ENCODE results near the gene CTTNBP2.

Gene CTTNBP2

GRCh38 chr7:117871778-117872538, 1.3 kb downstream of the CTTNBP2 start:
- peak; percentile 71 for DNase-seq (ENCODE audit: low spot score)

GRCh38 chr7:117871401-117871777, 1.9 kb downstream of the CTTNBP2 start:
- no peak for DNase-seq (ENCODE audit: low spot score)

GRCh38 chr7:117870448-117871130, 2.7 kb downstream of the CTTNBP2 start:
- DNase-seq (ENCODE audit: low spot score) = no peak

- DNase-seq (ENCODE audit: low spot score) = no peak
These were observed 3.9 kb downstream of the CTTNBP2 start for GRCh38 chr7:117869374-117869773.

- no peak for DNase-seq (ENCODE audit: low spot score)
These were observed 9.6 kb downstream of the CTTNBP2 start for GRCh38 chr7:117863618-117864017.

GRCh38 chr7:117862378-117862777, 10.9 kb downstream of the CTTNBP2 start:
- no peak for DNase-seq (ENCODE audit: low spot score)

- DNase-seq (ENCODE audit: low spot score) = no peak
These were observed 13.9 kb downstream of the CTTNBP2 start for GRCh38 chr7:117859246-117859812.

GRCh38 chr7:117858712-117859111, 14.5 kb downstream of the CTTNBP2 start:
- DNase-seq (ENCODE audit: low spot score) = no peak

- DNase-seq (ENCODE audit: low spot score) = no peak
These were observed 15.5 kb downstream of the CTTNBP2 start for GRCh38 chr7:117857718-117858117.

GRCh38 chr7:117856196-117856595, 17.0 kb downstream of the CTTNBP2 start:
- no peak for DNase-seq (ENCODE audit: low spot score)

GRCh38 chr7:117854186-117854585, 19.1 kb downstream of the CTTNBP2 start:
- no peak for DNase-seq (ENCODE audit: low spot score)

GRCh38 chr7:117848941-117849340, 24.3 kb downstream of the CTTNBP2 start:
- DNase-seq (ENCODE audit: low spot score) = no peak

GRCh38 chr7:117844678-117845077, 28.6 kb downstream of the CTTNBP2 start:
- DNase-seq (ENCODE audit: low spot score) = no peak

- DNase-seq (ENCODE audit: low spot score) = no peak
These were observed 31.6 kb downstream of the CTTNBP2 start for GRCh38 chr7:117841611-117842010.

- no peak for DNase-seq (ENCODE audit: low spot score)
These were observed 32.2 kb downstream of the CTTNBP2 start for GRCh38 chr7:117841011-117841410.

GRCh38 chr7:117839507-117839906, 33.7 kb downstream of the CTTNBP2 start:
- no peak for DNase-seq (ENCODE audit: low spot score)

GRCh38 chr7:117837841-117838240, 35.4 kb downstream of the CTTNBP2 start:
- DNase-seq (ENCODE audit: low spot score) = no peak

GRCh38 chr7:117835016-117835664, 38.1 kb downstream of the CTTNBP2 start:
- DNase-seq (ENCODE audit: low spot score) = no peak

GRCh38 chr7:117830422-117830954, 42.8 kb downstream of the CTTNBP2 start:
- no peak for DNase-seq (ENCODE audit: low spot score)

GRCh38 chr7:117829450-117830117, 43.7 kb downstream of the CTTNBP2 start:
- no peak for DNase-seq (ENCODE audit: low spot score)

GRCh38 chr7:117828825-117829224, 44.4 kb downstream of the CTTNBP2 start:
- DNase-seq (ENCODE audit: low spot score) = no peak

- no peak for DNase-seq (ENCODE audit: low spot score)
These were observed 45.4 kb downstream of the CTTNBP2 start for GRCh38 chr7:117827862-117828261.

Data from left forelimb (tissue), 1 donor.